Right renal pelvis (tissue), 4 donors: ENCODE data around the gene OR6S1. TPM values are rescaled to one million over a fixed set of nuclear protein-coding genes. Genes with fewer than 3 reads are reported as not detected.
"Not testable (repeated sequence)": the region's sequence is repeated elsewhere in the genome, so short reads cannot be mapped to it uniquely, and the experiment has no call there.

Source experiments
- DNase-seq, 4 donors: peaks; one replicate each; pipeline ENCODE4 v3.0.0-alpha.2; 2013; ENCODE audit warnings: low read depth in 4 of 4, low spot score in 3 of 4, missing footprints in 1 of 4
- polyA plus RNA-seq, 4 donors: library from polyadenylated mRNA; unstranded; fragments of 120-200 nt; gene quantifications; one replicate each; pipeline ENCODE4 v1.2.1, GENCODE V29; 2013; ENCODE audit not compliant: insufficient read length in 4 of 4

Gene OR6S1
- polyA plus RNA-seq, 4 donors, result not detected

DNA sequence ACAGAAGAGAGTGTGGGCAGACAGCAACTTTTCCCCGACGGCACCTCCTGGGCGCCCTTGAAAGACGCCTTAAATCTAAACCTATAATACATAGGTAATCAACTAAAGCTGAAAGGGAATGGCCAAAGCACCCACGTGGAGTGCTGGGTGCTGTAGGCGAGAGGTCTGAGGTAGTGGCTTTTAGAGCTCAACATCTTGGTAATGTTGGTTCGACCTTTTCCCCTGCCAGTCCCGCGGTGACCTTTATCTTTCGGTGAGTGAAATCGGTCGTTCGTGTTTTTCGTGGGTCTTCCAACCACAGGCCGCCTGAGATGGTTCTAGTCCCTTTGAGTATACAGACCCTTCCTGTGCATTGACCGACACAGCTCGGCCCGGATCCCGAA is 9.1 kb downstream of the OR6S1 start:
- DNase-seq, result no peak

DNA sequence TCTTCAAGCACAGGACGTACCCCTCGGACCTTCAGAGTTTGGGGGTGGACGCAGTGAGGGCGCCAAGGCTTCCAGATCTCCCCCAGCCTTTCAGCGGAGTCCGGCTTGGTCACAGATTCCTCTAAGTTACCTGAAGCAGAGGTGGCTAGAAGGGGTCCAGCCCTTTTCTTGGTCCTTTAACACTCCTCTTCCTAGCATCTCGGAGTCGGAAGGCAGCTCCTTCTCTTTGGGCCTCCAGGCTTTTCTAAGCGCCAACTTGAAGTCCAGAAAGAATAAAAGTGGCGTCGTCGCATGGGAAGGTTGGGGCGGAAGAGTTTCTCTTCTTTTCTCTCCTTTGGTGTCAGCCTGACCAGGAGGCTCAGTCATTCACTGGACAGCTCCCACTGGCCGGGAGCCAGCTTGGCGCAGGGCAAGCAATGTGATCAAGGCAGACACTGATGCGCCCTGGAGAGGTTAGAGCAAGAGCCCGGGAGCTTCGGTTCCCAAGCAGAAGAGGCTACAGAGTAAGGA is 9.6 kb downstream of the OR6S1 start:
- DNase-seq, result no peak

DNA sequence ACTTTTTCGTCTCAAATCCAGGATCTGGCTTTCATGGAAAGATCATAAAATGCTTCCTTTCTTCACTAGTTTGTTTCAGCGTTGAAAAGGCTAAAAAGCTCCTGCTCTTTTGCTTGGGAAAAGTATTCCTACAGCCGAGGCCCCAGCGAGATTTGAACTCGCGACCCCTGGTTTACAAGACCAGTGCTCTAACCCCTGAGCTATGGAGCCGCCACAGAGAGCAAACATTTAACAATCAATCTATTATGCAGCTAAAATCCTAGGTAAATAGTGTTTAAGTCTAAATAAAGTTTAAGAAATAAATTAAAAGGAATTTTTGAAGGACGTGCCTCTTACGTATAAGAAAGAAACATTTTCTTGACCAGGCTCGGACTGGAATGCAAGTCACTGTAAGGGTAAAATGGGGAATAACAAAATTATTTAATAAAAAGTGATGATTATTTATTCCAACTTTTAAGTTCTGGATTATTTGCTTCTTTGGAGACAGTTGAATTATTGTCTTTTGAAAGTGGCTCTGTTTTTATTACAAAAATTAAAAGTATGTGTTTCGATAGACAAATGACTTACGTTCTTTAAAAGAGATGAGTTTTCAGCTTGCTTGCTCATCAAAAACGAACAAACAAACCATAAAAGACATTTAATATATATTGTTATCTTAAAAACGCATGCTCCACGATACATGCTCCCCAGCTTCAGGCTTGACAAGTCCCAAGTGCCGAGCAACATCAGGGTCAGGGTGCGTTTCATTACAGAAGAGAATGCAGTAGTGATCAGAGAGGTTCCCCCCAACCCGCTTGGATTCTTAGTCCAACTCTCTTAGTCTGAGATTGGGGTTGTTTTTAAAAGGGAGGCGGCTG is 10.2 kb downstream of the OR6S1 start:
- peak in 1 of 4 donors; percentile 31 for DNase-seq

DNA sequence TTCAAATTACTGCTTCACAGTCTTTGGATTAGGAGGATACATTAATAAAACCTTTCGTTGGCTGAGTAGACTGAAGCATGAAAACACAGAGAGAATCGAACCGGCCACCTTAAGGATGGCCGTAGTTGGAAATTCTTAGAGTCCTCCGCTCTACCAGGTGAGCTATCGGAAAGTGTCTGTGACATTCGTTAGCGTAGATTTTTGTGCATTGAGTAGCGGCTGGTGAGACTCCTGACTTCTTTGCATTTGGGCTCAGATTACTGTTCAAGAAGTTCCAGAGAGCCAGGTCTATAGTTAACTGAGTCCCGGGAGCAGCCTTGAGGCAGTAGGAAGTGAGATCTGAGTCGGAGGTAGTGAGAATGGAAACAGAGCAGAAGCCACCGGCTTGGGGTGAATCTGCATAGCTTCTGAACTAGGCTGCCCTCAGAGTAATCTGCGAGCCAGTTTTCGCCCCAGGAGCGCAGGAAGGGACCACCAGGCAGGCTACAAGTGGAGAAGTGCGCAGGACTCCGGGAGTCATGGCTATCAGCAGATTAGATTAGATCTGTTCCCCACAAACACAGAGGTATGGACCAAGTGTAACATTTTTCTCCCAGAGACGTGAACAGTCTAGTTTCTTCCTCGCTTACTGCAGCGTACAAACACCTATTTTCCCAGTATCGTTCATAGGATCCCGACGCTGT is 11.0 kb downstream of the OR6S1 start:
- DNase-seq, result no peak

DNA sequence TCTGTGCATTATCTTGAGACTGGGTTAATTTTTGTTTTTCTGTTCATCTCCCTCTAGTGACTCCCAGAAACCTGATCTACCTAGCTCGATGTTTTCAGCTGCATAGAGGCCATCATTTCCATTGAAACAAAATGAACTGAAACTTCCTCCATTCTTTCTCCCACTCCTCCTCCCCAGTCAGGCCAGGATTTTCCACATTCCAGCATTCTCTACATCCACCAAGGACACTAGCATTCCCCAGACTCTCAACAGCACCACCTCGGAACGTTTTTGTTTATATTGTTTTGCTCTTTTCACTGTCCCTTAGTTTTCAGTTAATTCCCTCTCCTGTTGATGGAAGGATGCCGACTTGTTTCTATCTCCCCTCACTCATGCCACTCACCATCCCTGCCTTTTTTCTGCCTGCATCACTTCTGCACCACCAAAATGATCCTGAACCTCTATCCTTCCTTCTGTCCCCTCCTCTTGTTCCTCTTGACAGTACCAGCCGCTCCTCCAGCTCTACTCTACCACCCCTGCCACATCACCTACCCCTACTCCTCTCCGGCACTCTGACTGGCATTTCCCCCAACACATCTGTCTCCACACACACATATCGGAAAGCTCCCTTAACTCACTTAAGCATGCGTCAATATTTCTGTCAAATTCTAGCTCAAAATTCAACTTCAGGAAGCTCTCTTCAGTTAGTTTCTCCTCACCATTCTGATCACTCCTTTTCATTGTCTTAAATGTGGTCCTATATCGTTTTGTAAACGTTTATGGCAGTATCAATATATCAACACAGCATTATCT is 13.2 kb downstream of the OR6S1 start:
- no peak for DNase-seq

DNA sequence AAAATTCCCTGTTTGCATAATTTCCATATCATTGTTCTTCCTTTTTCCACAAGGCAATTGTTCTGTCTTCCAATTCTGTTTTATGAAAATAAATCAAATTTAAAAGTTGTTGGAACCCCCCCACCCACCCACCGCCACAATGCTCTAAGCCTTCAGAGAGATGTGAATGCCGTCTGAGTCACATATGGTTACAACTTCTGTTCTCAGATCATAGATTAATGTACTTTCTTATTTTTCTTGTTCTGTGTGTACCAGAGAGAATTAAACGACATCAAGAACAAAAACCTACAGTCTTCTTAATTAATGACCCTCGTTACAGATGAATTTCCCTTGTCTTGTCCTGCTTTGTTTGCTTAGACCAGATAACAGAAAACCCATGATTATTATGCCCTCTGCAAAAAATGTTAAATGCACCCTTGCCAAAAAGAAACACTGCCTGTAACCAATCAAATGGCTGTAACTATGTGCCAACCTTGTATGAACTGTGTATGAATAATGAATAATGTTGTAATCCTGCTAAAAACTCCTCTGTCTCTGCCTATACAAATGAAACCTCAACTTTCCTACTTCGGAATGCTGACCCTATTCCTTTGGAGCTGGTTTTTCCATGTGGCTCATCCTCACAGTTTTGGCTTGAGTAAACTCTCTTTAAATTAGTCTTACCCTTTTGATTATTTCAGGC is 14.0 kb downstream of the OR6S1 start:
- no peak for DNase-seq

DNA sequence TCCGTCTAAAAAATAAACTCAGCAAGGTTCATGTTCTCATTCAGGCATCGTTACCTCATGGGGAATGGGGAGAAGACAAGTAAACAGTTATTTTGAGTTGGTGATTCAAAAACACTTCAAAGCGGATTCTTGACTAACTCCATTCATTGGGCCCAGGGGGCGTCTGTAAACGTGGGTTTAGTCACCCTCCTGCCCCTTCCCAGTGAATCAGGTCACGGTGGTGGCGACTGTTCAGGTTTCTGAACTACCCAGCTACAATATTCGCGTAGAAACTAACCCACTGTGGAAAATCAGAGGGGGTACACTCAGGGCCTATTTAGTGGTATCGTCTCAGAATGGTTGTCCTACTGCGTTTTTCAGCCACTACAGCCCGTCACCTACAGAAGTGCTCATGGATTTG is 15.2 kb downstream of the OR6S1 start:
- DNase-seq, result no peak

DNA sequence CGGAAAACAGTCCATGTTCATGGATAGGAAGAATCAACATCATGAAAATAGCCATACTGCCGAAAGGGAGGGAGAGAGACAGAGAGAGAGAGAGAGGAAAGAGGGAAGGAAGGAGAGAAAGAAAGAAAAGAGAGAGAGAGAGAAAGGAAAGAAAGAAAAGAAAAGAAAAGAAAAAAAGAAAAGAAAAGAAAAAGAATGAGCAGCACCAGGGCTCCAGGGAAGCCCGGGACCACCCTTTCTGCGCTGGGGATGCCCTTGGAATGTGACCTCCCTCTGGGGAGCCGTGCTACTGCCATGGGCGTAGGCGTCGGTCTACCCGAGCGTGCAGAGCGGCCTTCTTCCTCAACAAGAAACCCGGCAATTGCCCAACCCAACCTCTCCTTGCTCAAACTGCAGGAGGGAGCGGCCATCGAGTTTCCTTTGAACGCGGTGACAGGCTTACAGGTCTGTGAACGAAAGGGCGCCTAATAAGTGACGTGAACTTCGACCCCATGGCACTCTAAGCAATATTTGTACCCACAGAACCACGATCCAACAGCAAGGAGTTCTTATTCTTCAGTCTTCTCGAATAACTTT is 16.9 kb downstream of the OR6S1 start:
- DNase-seq, result no peak

DNA sequence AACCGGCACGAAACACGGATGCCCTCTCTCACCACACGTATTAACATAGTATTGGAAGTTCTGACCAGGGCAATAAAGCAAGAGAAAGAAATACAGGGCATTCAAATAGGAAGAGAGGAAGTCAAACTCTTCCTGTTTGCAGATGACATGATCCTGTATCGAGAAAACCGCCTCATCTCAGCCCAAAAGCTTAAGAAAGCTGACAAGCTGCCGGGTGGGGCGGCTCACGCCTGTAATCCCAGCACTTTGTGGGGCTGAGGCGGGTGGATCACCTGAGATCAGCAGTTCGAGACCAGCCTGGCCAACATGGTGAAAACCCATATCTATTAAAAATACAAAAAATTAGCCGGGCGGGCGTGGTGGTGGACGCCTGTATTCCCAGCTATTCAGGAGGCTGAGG is 17.7 kb downstream of the OR6S1 start:
- no peak for DNase-seq

DNA sequence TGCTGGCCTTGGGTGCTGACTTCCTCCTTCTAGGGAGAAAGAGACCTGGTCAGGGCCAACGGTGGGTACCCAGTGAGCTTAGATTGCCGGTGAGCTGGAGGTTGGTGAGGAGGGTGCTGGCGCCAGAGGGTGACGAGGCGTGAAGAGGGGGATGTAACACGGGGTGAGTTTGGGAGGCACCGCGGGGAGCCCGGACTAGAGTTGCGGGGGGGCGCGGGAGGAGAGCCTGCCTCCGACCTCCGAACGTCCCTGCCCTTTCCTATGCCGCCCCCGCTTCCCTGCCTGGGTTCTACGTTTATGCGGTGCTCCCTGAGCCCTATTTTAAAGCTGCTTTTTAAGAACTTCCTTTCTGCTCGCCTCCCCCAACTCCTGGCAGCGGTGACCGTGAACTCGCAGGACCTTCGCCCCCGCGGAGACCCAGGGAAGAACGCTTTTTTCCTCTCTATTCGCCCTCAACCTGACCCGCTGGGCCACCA is 18.6 kb downstream of the OR6S1 start:
- DNase-seq, result no peak

DNA sequence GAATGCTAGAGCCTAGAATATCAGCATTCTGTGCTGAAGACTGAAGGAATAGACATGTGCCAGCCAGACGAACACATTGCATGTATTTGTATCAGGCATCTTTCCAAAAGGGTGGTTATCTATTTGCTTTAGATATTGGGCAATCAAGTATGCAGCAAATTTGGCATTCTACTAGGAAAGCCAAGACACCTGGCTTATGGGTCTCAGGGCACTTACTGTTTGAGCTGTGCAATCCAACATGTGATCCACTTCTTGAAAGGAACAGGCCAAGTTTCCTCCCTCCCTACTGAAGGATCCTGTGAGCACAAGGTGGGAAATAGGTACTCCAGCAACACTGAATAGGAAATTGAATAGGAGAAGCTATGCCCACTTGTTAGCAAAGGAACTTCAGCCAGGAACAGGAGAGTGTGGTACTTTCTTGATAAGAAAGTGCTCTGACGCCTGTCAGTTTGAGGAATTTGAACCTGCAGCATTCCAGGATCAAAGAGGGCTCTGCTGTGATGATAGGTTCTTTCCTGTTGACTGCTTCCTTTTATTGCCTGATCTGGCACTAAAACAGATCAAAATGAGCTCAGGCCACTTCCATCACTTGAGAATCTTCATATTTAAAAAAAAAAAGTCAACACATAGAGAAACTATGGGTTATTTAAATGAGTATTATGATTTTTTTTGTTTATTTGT is 20.6 kb downstream of the OR6S1 start:
- no peak for DNase-seq

DNA sequence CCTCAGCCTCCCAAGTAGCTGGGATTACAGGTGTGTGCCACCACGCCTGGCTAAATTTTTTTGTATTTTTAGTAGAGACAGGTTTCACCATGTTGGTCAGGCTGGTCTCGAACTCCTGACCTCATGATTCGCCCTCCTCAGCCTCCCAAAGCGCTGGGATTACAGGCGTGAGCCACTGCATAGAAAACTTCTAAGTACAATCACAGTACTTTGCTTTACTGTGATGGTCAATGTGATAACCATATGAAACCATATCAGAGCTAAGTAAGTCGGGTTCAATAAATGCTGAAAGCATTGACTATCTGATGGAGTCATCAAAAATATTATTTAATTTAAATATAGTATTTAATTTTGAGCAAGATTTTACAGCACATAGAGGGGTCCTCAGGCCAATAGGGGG is 21.8 kb downstream of the OR6S1 start:
- DNase-seq, result not testable (repeated sequence)

DNA sequence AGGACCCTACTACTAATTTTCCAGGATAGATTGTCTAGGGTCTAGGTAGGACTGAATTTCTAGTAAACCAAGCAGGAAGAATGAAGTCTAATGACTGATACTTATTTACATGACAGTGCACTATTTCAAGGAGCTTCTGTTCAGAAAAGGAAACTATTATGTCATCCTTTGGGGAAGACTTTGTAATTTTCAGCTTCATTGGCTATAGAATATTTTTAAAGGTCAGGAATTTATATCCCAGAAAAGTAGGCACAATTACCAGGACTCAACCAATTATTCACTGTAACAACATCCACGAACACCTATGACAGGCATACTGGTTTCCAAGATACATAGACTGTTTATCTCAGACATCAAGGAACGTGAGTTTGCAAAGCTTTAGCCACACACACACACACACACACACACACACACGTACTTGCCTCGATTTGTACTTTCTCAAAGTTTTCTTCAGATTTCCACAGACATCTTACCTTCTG is 23.2 kb downstream of the OR6S1 start:
- DNase-seq, result no peak

DNA sequence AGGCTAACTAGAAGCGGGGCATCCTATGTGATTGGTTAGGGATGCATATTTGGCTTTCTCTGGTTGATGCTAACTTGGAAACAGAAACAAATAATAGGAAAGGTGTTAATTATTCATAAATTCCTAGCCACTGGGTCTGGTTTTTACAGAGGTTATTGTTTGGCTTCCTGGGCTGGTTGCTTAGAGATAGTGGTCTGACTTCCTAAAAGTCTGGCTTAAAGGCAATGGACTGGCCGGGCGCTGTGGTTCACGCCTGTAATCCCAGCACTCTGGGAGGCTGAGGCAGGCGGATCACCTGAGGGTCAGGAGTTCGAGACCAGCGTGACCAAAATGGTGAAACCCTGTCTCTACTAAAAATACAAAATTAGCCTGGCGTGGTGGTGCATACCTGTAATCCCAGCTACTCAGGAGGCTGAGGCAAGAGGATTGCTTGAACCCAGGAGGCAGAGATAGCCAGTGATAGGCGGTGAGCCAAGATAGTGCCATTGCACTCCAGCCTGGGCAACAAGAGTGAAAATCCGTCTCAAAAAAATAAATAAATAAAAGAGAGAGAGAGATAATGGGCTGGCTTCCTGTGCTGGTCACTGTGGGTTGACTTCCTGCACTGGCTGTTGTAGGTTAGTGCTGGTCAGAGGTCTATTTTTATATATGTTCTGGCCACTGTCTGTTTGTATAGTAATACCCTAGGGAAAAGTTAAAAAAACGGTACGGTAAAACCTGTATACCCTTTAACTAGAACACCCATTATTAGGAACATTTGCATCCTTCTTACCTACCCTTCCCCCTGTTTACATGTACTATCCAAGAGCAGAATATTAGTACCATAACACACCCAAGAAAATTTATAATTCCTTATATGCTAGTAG is 24.1 kb downstream of the OR6S1 start:
- no peak for DNase-seq

DNA sequence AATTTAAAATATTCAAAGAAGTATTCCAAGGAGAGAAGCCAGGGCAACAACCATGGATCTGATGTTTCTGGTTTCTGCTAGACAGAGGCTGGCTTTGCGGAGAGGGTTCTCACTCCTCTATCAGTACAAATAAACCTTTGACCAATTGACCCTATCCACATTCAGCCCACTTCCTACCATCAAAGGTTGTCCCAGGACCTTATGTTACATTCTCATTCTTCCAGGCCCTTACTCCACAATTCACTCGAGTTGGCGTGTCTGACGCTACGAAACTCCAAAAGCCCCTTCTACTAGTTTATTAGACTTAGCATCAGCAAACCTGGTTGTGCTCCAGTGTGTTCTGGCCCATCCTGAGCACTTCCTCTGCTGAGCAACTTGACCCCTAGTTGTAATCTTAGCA is 25.5 kb downstream of the OR6S1 start:
- no peak for DNase-seq

DNA sequence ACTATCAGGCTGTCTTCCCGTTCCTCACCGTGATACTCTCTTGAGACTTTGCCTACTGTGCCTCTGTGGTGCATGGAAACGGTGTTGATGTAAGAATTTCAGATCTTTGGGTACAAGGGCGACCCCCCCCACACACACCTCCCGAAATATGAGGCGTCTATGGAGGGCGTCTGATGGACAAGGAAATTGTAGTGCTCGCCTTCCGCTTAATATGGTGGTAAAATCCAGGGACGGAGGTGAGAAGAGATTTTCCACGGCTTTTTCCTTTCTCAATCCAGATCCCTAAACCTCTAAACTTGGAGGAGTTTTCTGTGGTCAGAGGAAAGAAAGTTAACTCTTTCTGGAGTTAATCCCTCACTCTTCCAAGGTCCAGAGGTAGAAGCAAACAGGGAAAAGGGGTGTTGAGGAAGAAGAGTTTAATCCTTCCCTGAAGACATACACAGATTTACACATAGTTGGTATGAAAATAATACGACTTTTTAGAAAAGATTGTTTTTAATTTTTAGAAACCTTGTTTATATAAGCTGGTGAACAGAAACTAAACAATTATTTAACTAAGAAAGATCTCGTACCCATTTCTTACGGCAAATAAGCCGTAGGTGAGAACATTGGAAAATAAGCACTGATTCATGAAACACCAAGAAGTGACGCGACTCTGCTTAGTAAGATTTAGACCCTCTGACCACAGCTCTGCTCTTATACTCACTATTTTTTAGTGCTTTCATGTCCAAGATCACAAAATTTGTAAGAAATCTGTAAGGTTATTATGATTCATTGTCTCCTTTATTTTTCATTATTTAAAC is 27.3 kb downstream of the OR6S1 start:
- DNase-seq, result no peak
